ENCODE measurements around the gene CSTF1.

The CSTF1 gene

GRCh38 chr20:56426926-56427325, 34.5 kb downstream of the CSTF1 start:
- H3K4me1 ChIP-seq = no peaks in the 10 kb centered on the region
- no peak overlapping the region for H3K4me3 ChIP-seq (ENCODE audit: low read depth, low read length)
- H3K9me3 ChIP-seq (ENCODE audit: control insufficient read depth, low read length) = no peaks in the 10 kb centered on the region
- TF ChIP-seq CTCF (IDR thresholded peaks at IDR 0.05) = no peak
- H3K27ac ChIP-seq = no peak overlapping the region
- H3K36me3 ChIP-seq (ENCODE audit: control insufficient read depth, insufficient read depth, low read length) = no peaks in the 10 kb centered on the region
- no peaks in the 10 kb centered on the region for H3K27me3 ChIP-seq (ENCODE audit: control insufficient read depth, insufficient read depth, low read length)
- no peak overlapping the region for H2AFZ ChIP-seq
- H3K9ac ChIP-seq = no peak overlapping the region
- no peaks in the 10 kb centered on the region for H3K79me2 ChIP-seq
- H3K4me2 ChIP-seq (ENCODE audit: low read length) = no peak overlapping the region

- no peaks in the 10 kb centered on the region for H3K27me3 ChIP-seq (ENCODE audit: control insufficient read depth, insufficient read depth, low read length)
- no peaks in the 10 kb centered on the region for H3K36me3 ChIP-seq (ENCODE audit: control insufficient read depth, insufficient read depth, low read length)
- no peak overlapping the region for H3K4me3 ChIP-seq (ENCODE audit: low read depth, low read length)
- TF ChIP-seq CTCF (IDR thresholded peaks at IDR 0.05) = no peak
- no peaks in the 10 kb centered on the region for H3K4me1 ChIP-seq
- H3K79me2 ChIP-seq = no peaks in the 10 kb centered on the region
- no peak overlapping the region for H2AFZ ChIP-seq
- no peak overlapping the region for H3K4me2 ChIP-seq (ENCODE audit: low read length)
- H3K9me3 ChIP-seq (ENCODE audit: control insufficient read depth, low read length) = no peaks in the 10 kb centered on the region
- no peak overlapping the region for H3K27ac ChIP-seq
- no peak overlapping the region for H3K9ac ChIP-seq
Measured at GRCh38 chr20:56427797-56428196, 35.4 kb downstream of the CSTF1 start.

- no peaks in the 10 kb centered on the region for H3K9me3 ChIP-seq (ENCODE audit: control insufficient read depth, low read length)
- no peaks in the 10 kb centered on the region for H3K4me1 ChIP-seq
- H3K4me3 ChIP-seq (ENCODE audit: low read depth, low read length) = no peak overlapping the region
- no peak overlapping the region for H3K27ac ChIP-seq
- TF ChIP-seq CTCF (IDR thresholded peaks at IDR 0.05) = no peak
- no peaks in the 10 kb centered on the region for H3K27me3 ChIP-seq (ENCODE audit: control insufficient read depth, insufficient read depth, low read length)
- H2AFZ ChIP-seq = no peak overlapping the region
- no peaks in the 10 kb centered on the region for H3K36me3 ChIP-seq (ENCODE audit: control insufficient read depth, insufficient read depth, low read length)
- H3K9ac ChIP-seq = no peak overlapping the region
- no peak overlapping the region for H3K4me2 ChIP-seq (ENCODE audit: low read length)
- H3K79me2 ChIP-seq = no peaks in the 10 kb centered on the region
Measured at GRCh38 chr20:56428410-56428809, 36.0 kb downstream of the CSTF1 start.

GRCh38 chr20:56428881-56429280, 36.4 kb downstream of the CSTF1 start:
- no peak for TF ChIP-seq CTCF (IDR thresholded peaks at IDR 0.05)
- H3K27ac ChIP-seq = no peak overlapping the region

GRCh38 chr20:56429502-56429901, 37.1 kb downstream of the CSTF1 start:
- H3K9ac ChIP-seq = no peak overlapping the region
- H3K9me3 ChIP-seq (ENCODE audit: control insufficient read depth, low read length) = no peaks in the 10 kb centered on the region
- no peaks in the 10 kb centered on the region for H3K27me3 ChIP-seq (ENCODE audit: control insufficient read depth, insufficient read depth, low read length)
- H3K79me2 ChIP-seq = no peaks in the 10 kb centered on the region
- TF ChIP-seq CTCF (IDR thresholded peaks at IDR 0.05) = no peak
- no peaks in the 10 kb centered on the region for H3K36me3 ChIP-seq (ENCODE audit: control insufficient read depth, insufficient read depth, low read length)
- no peak overlapping the region for H3K4me2 ChIP-seq (ENCODE audit: low read length)
- no peak overlapping the region for H2AFZ ChIP-seq
- no peak overlapping the region for H3K4me3 ChIP-seq (ENCODE audit: low read depth, low read length)
- H3K4me1 ChIP-seq = no peaks in the 10 kb centered on the region
- no peak overlapping the region for H3K27ac ChIP-seq

More at GRCh38 chr20:56428881-56429280, 36.4 kb downstream of the CSTF1 start:
- Histone ChIP-seq H3K27me3 (ENCODE audit: control insufficient read depth, insufficient read depth, low read length) (no peaks in the 10 kb centered on the region), H3K79me2 (no peaks in the 10 kb centered on the region), H3K4me2 (ENCODE audit: low read length) (no peak overlapping the region), H3K4me3 (ENCODE audit: low read depth, low read length) (no peak overlapping the region), H2AFZ (no peak overlapping the region), H3K36me3 (ENCODE audit: control insufficient read depth, insufficient read depth, low read length) (no peaks in the 10 kb centered on the region), H3K9me3 (ENCODE audit: control insufficient read depth, low read length) (no peaks in the 10 kb centered on the region), H3K4me1 (no peaks in the 10 kb centered on the region), H3K9ac (no peak overlapping the region)

Data from parathyroid adenoma (tissue), 2 donors.